Testis (tissue), 5 donors: ENCODE measurements around the gene MAPRE2. TPM values are rescaled to one million over a fixed set of nuclear protein-coding genes. Genes with fewer than 3 reads are reported as not detected.

Experiments
- DNase-seq: peaks from one replicate; pipeline ENCODE4 v3.0.0-alpha.2; 2019
- H3K27ac ChIP-seq, 2 donors: fragments of 200-600 bp; sonication (generic); one replicate each; pipeline ENCODE4 v1.5.1; 2019
- H3K27me3 ChIP-seq: fragments of 200-600 bp; sonication (generic); one replicate; pipeline ENCODE4 v1.5.1; 2019
- H3K36me3 ChIP-seq: fragments of 200-600 bp; sonication (generic); one replicate; pipeline ENCODE4 v1.5.1; 2017; ENCODE audit warnings: low read depth; ENCODE audit errors: missing control alignments
- H3K4me1 ChIP-seq: fragments of 200-600 bp; sonication (generic); one replicate; pipeline ENCODE4 v1.5.1; 2019
- H3K4me3 ChIP-seq, 2 donors: fragments of 200-600 bp; sonication (generic); one replicate each; pipeline ENCODE4 v1.5.1; 2017 to 2019
- H3K9me3 ChIP-seq: fragments of 200-600 bp; sonication (generic); one replicate; pipeline ENCODE4 v1.5.1; 2017
- CTCF ChIP-seq, 3 experiments: fragments of 450-650 bp in 2 of 3; fragments of 200-600 bp in 1 of 3; sonication (generic) in 1 of 3; IDR thresholded peaks; one replicate each; pipeline ENCODE4 v1.5.1; 2016 to 2019; ENCODE audit warnings: antibody characterized with exemption in 3 of 3, mild to moderate bottlenecking in 2 of 3, moderate library complexity in 1 of 3
- POLR2A ChIP-seq: fragments of 450-650 bp; IDR thresholded peaks from one replicate; pipeline ENCODE4 v1.6.1; 2017; ENCODE audit warnings: antibody characterized with exemption, mild to moderate bottlenecking, moderate library complexity
- WGBS, 2 donors: methylation state at CpG; one replicate each; pipeline ENCODE4 v1.1.5; 2018; 5-methylcytosine and 5-hydroxymethylcytosine counted together
- intact Hi-C: fragments of 100-400 bp; cut with DNase I; formaldehyde crosslinking; loops from one replicate; pipeline ENCODE4 v1.15.1; 2023; ENCODE audit warnings: low total_unique reads
- long read RNA-seq, 2 donors: transcript quantifications; one replicate each; lab custom pipeline, GENCODE V29; 2026
- polyA plus RNA-seq: library from polyadenylated mRNA; stranded (reverse); fragments of 350-450 nt; fragmentation: Illumina TruSeq; extraction: RNeasy Lipid Tissue Mini Kit (QIAGEN cat#74804); gene quantifications from one replicate; pipeline ENCODE4 v1.2.3, GENCODE V29; 2014; ENCODE audit warnings: low read depth, low replicate concordance; ENCODE audit not compliant: insufficient read depth
- total RNA-seq, 2 donors: library from RNA; depleted of rRNA; stranded (reverse); fragments of >200 nt; gene quantifications; one replicate each; pipeline ENCODE4 v1.2.3, GENCODE V29; 2016

MAPRE2 gene
- total RNA-seq (10 to 100 TPM; 15.2 to 17.2 TPM), polyA plus RNA-seq (14.8 TPM)
- long read RNA-seq, donor 1, full-length matches to known transcripts: 18 of 18 reads
- long read RNA-seq, donor 1, partial matches to known transcripts: 0 of 18 reads
- long read RNA-seq, donor 1, other reads (novel, unspliced or antisense): 0 of 18 reads
- long read RNA-seq, donor 2, full-length matches to known transcripts: 18 of 24 reads
- long read RNA-seq, donor 2, partial matches to known transcripts: 6 of 24 reads
- long read RNA-seq, donor 2, other reads (novel, unspliced or antisense): 0 of 24 reads

- no peaks in the 10 kb centered on the region for H3K27me3 ChIP-seq
- TF ChIP-seq CTCF (IDR thresholded peaks at IDR 0.05) (peak in 1 of 3 experiments; percentile 4), POLR2A (peak; percentile 92)
- no peaks in the 10 kb centered on the region for H3K9me3 ChIP-seq
- H3K27ac ChIP-seq: peak within 1 kb of the TSS; percentile 42 to 70
- peaks cover 21% of the 10 kb centered on the region for H3K4me1 ChIP-seq
- H3K36me3 ChIP-seq: no peaks in the 10 kb centered on the region
- peak within 1 kb of the TSS; percentile 64 to 74 for H3K4me3 ChIP-seq
- intact Hi-C loops: no loop called here
- WGBS, 2 donors: 0% methylated on average over 41 to 53 of the region's 54 CpGs
- peak; percentile 100 for DNase-seq
Observed at GRCh38 chr18:35040988-35041814, at the start of gene MAPRE2. Gene MAPRE2 (plus strand): TSS chr18:35041413. CDS start chr18:35041540, 127 bp downstream.

- Histone ChIP-seq H3K4me1 (no peaks in the 10 kb centered on the region), H3K36me3 (no peaks in the 10 kb centered on the region), H3K4me3 (no peak overlapping the region), H3K9me3 (no peaks in the 10 kb centered on the region), H3K27ac (no peak overlapping the region), H3K27me3 (no peaks in the 10 kb centered on the region)
- 93 to 98% methylated on average over 3 of the region's 3 CpGs for WGBS, 2 donors
- TF ChIP-seq POLR2A: no peak
- no peak for TF ChIP-seq CTCF (IDR thresholded peaks at IDR 0.05)
- intact Hi-C loops: no loop called here
- no peak for DNase-seq
Observed at GRCh38 chr18:34991561-34991960, 49.7 kb upstream of the MAPRE2 start.

GRCh38 chr18:34993289-34993688 lies 47.9 kb upstream of the MAPRE2 start:
- Histone ChIP-seq H3K4me1 (no peaks in the 10 kb centered on the region), H3K27ac (no peak overlapping the region), H3K9me3 (no peaks in the 10 kb centered on the region), H3K36me3 (no peaks in the 10 kb centered on the region), H3K27me3 (no peaks in the 10 kb centered on the region), H3K4me3 (no peak overlapping the region)
- WGBS, 2 donors: 89 to 93% methylated on average over 2 of the region's 2 CpGs
- no peak for TF ChIP-seq CTCF (IDR thresholded peaks at IDR 0.05)
- TF ChIP-seq POLR2A: no peak
- intact Hi-C loops: no loop called here
- no peak for DNase-seq

GRCh38 chr18:34995746-34996145 lies 45.5 kb upstream of the MAPRE2 start:
- Histone ChIP-seq H3K36me3 (no peaks in the 10 kb centered on the region), H3K9me3 (no peaks in the 10 kb centered on the region), H3K4me1 (no peaks in the 10 kb centered on the region), H3K27ac (no peak overlapping the region), H3K4me3 (no peak overlapping the region), H3K27me3 (no peaks in the 10 kb centered on the region)
- TF ChIP-seq POLR2A: no peak
- TF ChIP-seq CTCF (IDR thresholded peaks at IDR 0.05): no peak
- DNase-seq: no peak
- 88 to 94% methylated on average over 5 of the region's 5 CpGs for WGBS, 2 donors
- intact Hi-C loops: no loop called here
